Measurements from ENCODE around the gene STX8. TPM values are rescaled to one million over a fixed set of nuclear protein-coding genes. Genes with fewer than 3 reads are reported as not detected.
"Not testable (repeated sequence)": the region's sequence is repeated elsewhere in the genome, so short reads cannot be mapped to it uniquely, and the experiment has no call there.

Gene STX8
- total RNA-seq, 1 experiment from 2014 or later, result 49.0 TPM

GRCh38 chr17:9611557-9611956 lies 35.9 kb upstream of the STX8 start:
- BruUV-seq (replicated peaks), result no TSS peak
- H3K9me3 Mint-ChIP-seq (ENCODE audit: unreplicated experiment), result peaks cover 6% of the 10 kb centered on the region
- no peak overlapping the region for H3K4me3 Mint-ChIP-seq (ENCODE audit: unreplicated experiment)
- H3K27me3 Mint-ChIP-seq (ENCODE audit: insufficient read depth, unreplicated experiment), result no peaks in the 10 kb centered on the region
- no peaks in the 10 kb centered on the region for H3K4me1 Mint-ChIP-seq (ENCODE audit: insufficient read depth, unreplicated experiment)
- H3K27ac Mint-ChIP-seq (ENCODE audit: low read depth, unreplicated experiment), result no peak overlapping the region
- intact Hi-C loops (cut with micrococcal nuclease), result no loop called here
- no peaks in the 10 kb centered on the region for H3K36me3 Mint-ChIP-seq (ENCODE audit: insufficient read depth, unreplicated experiment)
- CTCF ChIA-PET, result interaction anchor here (0.6 kb wide), 1 partner anchor 28 kb away, joined by 3 read pairs; no protein-coding TSS in a partner anchor
- POLR2A ChIA-PET, result interaction anchor here (1.3 kb wide), 1 partner anchor 34 kb away, joined by 3 read pairs; the partner anchor contains the start of gene CFAP52
- TF ChIP-seq, protein P1, sequence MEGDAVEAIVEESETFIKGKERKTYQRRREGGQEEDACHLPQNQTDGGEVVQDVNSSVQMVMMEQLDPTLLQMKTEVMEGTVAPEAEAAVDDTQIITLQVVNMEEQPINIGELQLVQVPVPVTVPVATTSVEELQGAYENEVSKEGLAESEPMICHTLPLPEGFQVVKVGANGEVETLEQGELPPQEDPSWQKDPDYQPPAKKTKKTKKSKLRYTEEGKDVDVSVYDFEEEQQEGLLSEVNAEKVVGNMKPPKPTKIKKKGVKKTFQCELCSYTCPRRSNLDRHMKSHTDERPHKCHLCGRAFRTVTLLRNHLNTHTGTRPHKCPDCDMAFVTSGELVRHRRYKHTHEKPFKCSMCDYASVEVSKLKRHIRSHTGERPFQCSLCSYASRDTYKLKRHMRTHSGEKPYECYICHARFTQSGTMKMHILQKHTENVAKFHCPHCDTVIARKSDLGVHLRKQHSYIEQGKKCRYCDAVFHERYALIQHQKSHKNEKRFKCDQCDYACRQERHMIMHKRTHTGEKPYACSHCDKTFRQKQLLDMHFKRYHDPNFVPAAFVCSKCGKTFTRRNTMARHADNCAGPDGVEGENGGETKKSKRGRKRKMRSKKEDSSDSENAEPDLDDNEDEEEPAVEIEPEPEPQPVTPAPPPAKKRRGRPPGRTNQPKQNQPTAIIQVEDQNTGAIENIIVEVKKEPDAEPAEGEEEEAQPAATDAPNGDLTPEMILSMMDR (IDR thresholded peaks at IDR 0.05; ENCODE audit: unreplicated experiment), result no peak
- DNase-seq (ENCODE audit: unreplicated experiment), result no peak

DNA sequence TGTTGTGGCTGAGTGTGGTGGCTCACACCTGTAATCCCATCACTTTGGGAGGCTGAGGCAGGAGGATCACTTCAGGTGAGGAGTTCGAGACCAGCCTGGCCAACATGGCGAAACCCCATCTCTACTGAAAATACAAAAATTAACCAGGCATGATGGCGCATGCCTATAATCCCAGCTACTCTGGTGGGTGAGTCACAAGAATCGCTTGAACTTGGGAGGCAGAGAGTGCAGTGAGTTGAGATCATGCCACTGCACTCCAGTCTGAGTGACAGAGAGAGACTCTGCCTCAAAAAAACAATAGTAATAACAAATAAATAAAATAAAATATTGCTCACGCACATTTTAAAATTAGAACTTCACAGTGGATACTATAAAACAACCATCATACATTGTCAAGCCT lies 31.4 kb upstream of the STX8 start:
- CTCF ChIA-PET; H3K4me3 Mint-ChIP-seq (ENCODE audit: unreplicated experiment); H3K4me1 Mint-ChIP-seq (ENCODE audit: insufficient read depth, unreplicated experiment); H3K36me3 Mint-ChIP-seq (ENCODE audit: insufficient read depth, unreplicated experiment); BruUV-seq (replicated peaks); H3K27ac Mint-ChIP-seq (ENCODE audit: low read depth, unreplicated experiment); intact Hi-C loops (cut with micrococcal nuclease); H3K27me3 Mint-ChIP-seq (ENCODE audit: insufficient read depth, unreplicated experiment); DNase-seq (ENCODE audit: unreplicated experiment); H3K9me3 Mint-ChIP-seq (ENCODE audit: unreplicated experiment): not testable (repeated sequence)
- POLR2A ChIA-PET, result interaction anchor here (0.6 kb wide), 1 partner anchor 912 kb away, joined by 3 read pairs; no protein-coding TSS in a partner anchor

- no TSS peak for BruUV-seq (replicated peaks)
- Mint-ChIP-seq H3K4me1 (ENCODE audit: insufficient read depth, unreplicated experiment) (no peaks in the 10 kb centered on the region), H3K27me3 (ENCODE audit: insufficient read depth, unreplicated experiment) (no peaks in the 10 kb centered on the region), H3K36me3 (ENCODE audit: insufficient read depth, unreplicated experiment) (no peaks in the 10 kb centered on the region), H3K4me3 (ENCODE audit: unreplicated experiment) (no peak overlapping the region), H3K9me3 (ENCODE audit: unreplicated experiment) (peaks cover 6% of the 10 kb centered on the region), H3K27ac (ENCODE audit: low read depth, unreplicated experiment) (no peak overlapping the region)
- intact Hi-C loops (cut with micrococcal nuclease), result no loop called here
- no peak for DNase-seq (ENCODE audit: unreplicated experiment)
- POLR2A ChIA-PET, result no interaction called here
- CTCF ChIA-PET, result no interaction called here
- TF ChIP-seq, protein P1 (IDR thresholded peaks at IDR 0.05; ENCODE audit: unreplicated experiment), result no peak
Observed at GRCh38 chr17:9606453-9606852, 30.8 kb upstream of the STX8 start.

- H3K9me3 Mint-ChIP-seq (ENCODE audit: unreplicated experiment); H3K4me1 Mint-ChIP-seq (ENCODE audit: insufficient read depth, unreplicated experiment); CTCF ChIA-PET; BruUV-seq (replicated peaks); intact Hi-C loops (cut with micrococcal nuclease); DNase-seq (ENCODE audit: unreplicated experiment); H3K27ac Mint-ChIP-seq (ENCODE audit: low read depth, unreplicated experiment); H3K27me3 Mint-ChIP-seq (ENCODE audit: insufficient read depth, unreplicated experiment); POLR2A ChIA-PET; H3K36me3 Mint-ChIP-seq (ENCODE audit: insufficient read depth, unreplicated experiment); H3K4me3 Mint-ChIP-seq (ENCODE audit: unreplicated experiment): not testable (repeated sequence)
Observed at GRCh38 chr17:9604583-9604982, 29.0 kb upstream of the STX8 start.

- Mint-ChIP-seq H3K27ac (ENCODE audit: low read depth, unreplicated experiment) (no peak overlapping the region), H3K4me3 (ENCODE audit: unreplicated experiment) (no peak overlapping the region), H3K27me3 (ENCODE audit: insufficient read depth, unreplicated experiment) (no peaks in the 10 kb centered on the region), H3K9me3 (ENCODE audit: unreplicated experiment) (no peaks in the 10 kb centered on the region), H3K36me3 (ENCODE audit: insufficient read depth, unreplicated experiment) (no peaks in the 10 kb centered on the region), H3K4me1 (ENCODE audit: insufficient read depth, unreplicated experiment) (no peaks in the 10 kb centered on the region)
- intact Hi-C loops (cut with micrococcal nuclease), result no loop called here
- ChIA-PET CTCF (no interaction called here), POLR2A (no interaction called here)
- TF ChIP-seq, protein P1 (IDR thresholded peaks at IDR 0.05; ENCODE audit: unreplicated experiment), result no peak
- no peak for DNase-seq (ENCODE audit: unreplicated experiment)
- no TSS peak for BruUV-seq (replicated peaks)
Observed at GRCh38 chr17:9598661-9599060, 23.0 kb upstream of the STX8 start.

DNA sequence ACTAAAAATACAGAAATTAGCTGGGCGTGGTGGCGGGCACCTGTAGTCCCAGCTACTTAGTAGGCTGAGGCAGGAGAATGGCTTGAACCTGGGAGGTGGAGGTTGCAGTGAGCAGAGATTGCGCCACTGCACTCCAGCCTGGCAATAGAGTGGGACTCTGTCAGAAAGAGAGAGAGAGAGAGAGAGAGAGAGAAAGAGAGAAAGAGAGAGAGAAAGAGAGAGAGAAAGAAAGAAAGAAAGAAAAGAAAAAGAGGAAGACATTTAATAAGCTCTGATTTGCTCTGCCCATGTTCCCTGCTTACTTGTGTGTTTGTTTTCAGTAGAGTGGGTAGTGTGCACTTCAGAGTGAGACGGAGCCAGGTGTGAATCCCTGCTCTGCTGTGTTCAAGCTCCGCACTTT lies 22.0 kb upstream of the STX8 start:
- H3K9me3 Mint-ChIP-seq (ENCODE audit: unreplicated experiment); BruUV-seq (replicated peaks); intact Hi-C loops (cut with micrococcal nuclease); H3K27me3 Mint-ChIP-seq (ENCODE audit: insufficient read depth, unreplicated experiment); H3K4me1 Mint-ChIP-seq (ENCODE audit: insufficient read depth, unreplicated experiment); H3K27ac Mint-ChIP-seq (ENCODE audit: low read depth, unreplicated experiment); DNase-seq (ENCODE audit: unreplicated experiment); POLR2A ChIA-PET; H3K36me3 Mint-ChIP-seq (ENCODE audit: insufficient read depth, unreplicated experiment); H3K4me3 Mint-ChIP-seq (ENCODE audit: unreplicated experiment): not testable (repeated sequence)
- CTCF ChIA-PET, result interaction anchor here (0.6 kb wide), 1 partner anchor 131 kb away, joined by 3 read pairs; no protein-coding TSS in a partner anchor

Measured in MCF 10A (cell line).